ENCODE data around the gene LMCD1. TPM values are rescaled to one million over a fixed set of nuclear protein-coding genes. Genes with fewer than 3 reads are reported as not detected.

LMCD1 gene
- total and polyA plus RNA-seq, 2 of the 4 experiments (the other 2 are of a cell fraction), result 50.0 to 53.8 TPM

- Histone ChIP-seq H3K9ac (ENCODE audit: low read depth, low read length) (no peak overlapping the region), H3K18ac (ENCODE audit: low read depth, low read length) (peak overlapping the region; percentile 83), H3K4me2 (ENCODE audit: low read depth, low read length) (no peak overlapping the region), H2AK5ac (ENCODE audit: low read depth, low read length) (0 out of 2 replicates have a peak overlapping the region, but pooled peaks have one; percentile 93), H3K4me3 (ENCODE audit: insufficient read depth, low read depth, low read length) (no peak overlapping the region), H3K56ac (ENCODE audit: extremely low read depth, insufficient read depth, low read length) (peak overlapping the region; percentile 27; the same call in 1 of the 2 replicates), H4K5ac (ENCODE audit: low read depth, low read length) (peak overlapping the region; percentile 83), H2AFZ (replicated peaks; ENCODE audit: low read length, poor library complexity) (peak overlapping the region; percentile 83), H3K14ac (replicated peaks; ENCODE audit: low read depth, low read length) (peak overlapping the region; percentile 51), H3K4me1 (ENCODE audit: control insufficient read depth, insufficient read depth, low read length) (peaks cover 32% of the 10 kb centered on the region), H3K36me3 (ENCODE audit: control insufficient read depth, insufficient read depth, low read length) (no peaks in the 10 kb centered on the region), H4K91ac (ENCODE audit: insufficient read depth, low read depth, low read length) (peak overlapping the region; percentile 85), H4K8ac (ENCODE audit: low read depth in 2 of 2, low read length in 2 of 2) (peak overlapping the region; percentile 64 to 86), H2BK20ac (ENCODE audit: low read depth, low read length) (peak overlapping the region; percentile 92), H3K27me3 (ENCODE audit: control insufficient read depth, insufficient read depth, low read length) (no peaks in the 10 kb centered on the region; the same call in 1 of the 2 replicates), H3K4ac (ENCODE audit: low read depth, low read length) (peak overlapping the region; percentile 86), H4K20me1 (ENCODE audit: insufficient read depth, low read length) (no peaks in the 10 kb centered on the region), H3K9me3 (ENCODE audit: control insufficient read depth, insufficient read depth, low read length) (0 out of 2 replicates have a peak, but pooled peaks cover 2% of the 10 kb centered on the region), H2BK120ac (ENCODE audit: low read depth, low read length) (peak overlapping the region; percentile 99), H3K9me1 (ENCODE audit: insufficient read depth, low read length) (peaks cover 20% of the 10 kb centered on the region), H2AK9ac (replicated peaks; ENCODE audit: low read depth, low read length, poor library complexity) (no peak overlapping the region), H3K79me1 (ENCODE audit: low read depth in 1 of 2, low read length in 2 of 2) (no peaks in the 10 kb centered on the region), H3K23ac (ENCODE audit: low read depth, low read length) (peak overlapping the region; percentile 13; the same call in 1 of the 2 replicates), H3K27ac (ENCODE audit: insufficient read depth, low read length) (peak overlapping the region; percentile 63; the same call in 1 of the 2 replicates), H2BK5ac (ENCODE audit: low read depth, low read length, poor library complexity, severe bottlenecking) (peak overlapping the region; percentile 78), H2BK15ac (ENCODE audit: low read depth, low read length) (peak overlapping the region; percentile 94; the same call in 2 of the 3 replicates)
- ATAC-seq (ENCODE audit: low read depth) (peak; percentile 46), DNase-seq (peak; percentile 96)
- dilution Hi-C loops (cut with HindIII; ENCODE audit: low sequenced_read_pairs, unreplicated experiment) (no loop called here), in situ Hi-C loops (cut with MboI; ENCODE audit: low sequenced_read_pairs) (loop anchor here (5.0 kb wide), 1 partner anchor 180 kb away; no protein-coding TSS in a partner anchor), intact Hi-C loops (cut with micrococcal nuclease) (loop anchor here (1.0 to 5.0 kb wide), 3 partner anchors 45 to 300 kb away; no protein-coding TSS in a partner anchor)
- CTCF ChIA-PET, result interaction anchor here (0.6 to 1.5 kb wide), 9 partner anchors 10 to 616 kb away, joined by 3 to 7 read pairs (median 3); no protein-coding TSS in a partner anchor
- WGBS, 2 experiments (ENCODE audit: extremely low coverage in 2 of 2, insufficient read length in 1 of 2), result 19% methylated on average over 3 of the region's 4 CpGs; no CpG with 5 or more reads in 1 of the 2 experiments
- POLR2A ChIA-PET (ENCODE audit: unreplicated experiment), result no interaction called here
- BruUV-seq (replicated peaks), result no TSS peak
- peak; percentile 63 for TF ChIP-seq MAFK (IDR thresholded peaks at IDR 0.05; ENCODE audit: low read depth, low read length)
- TF ChIP-seq RAD21 (IDR thresholded peaks at IDR 0.05; ENCODE audit: low read length), result 0 out of 2 replicates have a peak, but pooled peaks have one; percentile 18
- TF ChIP-seq RCOR1 (IDR thresholded peaks at IDR 0.05; ENCODE audit: insufficient replicate concordance, low read length), result peak; percentile 37
- no peak; the same call in 1 of the 2 replicates for TF ChIP-seq NFE2L2 (IDR thresholded peaks at IDR 0.05; ENCODE audit: low read depth, low read length)
- peak; percentile 92 for TF ChIP-seq FOS (IDR thresholded peaks at IDR 0.05; ENCODE audit: low read depth, low read length)
- 0 out of 2 replicates have a peak, but pooled peaks have one; percentile 15 for TF ChIP-seq CTCF (conservative IDR thresholded peaks at IDR 0.05; ENCODE audit: low read depth, low read length)
- TF ChIP-seq MAZ (IDR thresholded peaks at IDR 0.05; ENCODE audit: borderline replicate concordance, low read depth, low read length), result peak; percentile 53; the same call in 1 of the 2 replicates
- peak; percentile 16; the same call in 1 of the 2 replicates for TF ChIP-seq SMC3 (IDR thresholded peaks at IDR 0.05; ENCODE audit: low read depth, low read length)
- TF ChIP-seq CHD1 (IDR thresholded peaks at IDR 0.05; ENCODE audit: low read depth, low read length), result no peak
- TF ChIP-seq MXI1 (IDR thresholded peaks at IDR 0.05; ENCODE audit: borderline replicate concordance, low read depth, low read length), result no peak
- TF ChIP-seq CEBPB (IDR thresholded peaks at IDR 0.05; ENCODE audit: low read depth, low read length), result peak; percentile 97
- no peak for TF ChIP-seq POLR2A (IDR thresholded peaks at IDR 0.05; ENCODE audit: low read depth, low read length)
- TF ChIP-seq USF2 (IDR thresholded peaks at IDR 0.05; ENCODE audit: low read depth, low read length), result no peak
- no peak for TF ChIP-seq RFX5 (IDR thresholded peaks at IDR 0.05; ENCODE audit: low read depth, low read length)
- TF ChIP-seq, protein P1, sequence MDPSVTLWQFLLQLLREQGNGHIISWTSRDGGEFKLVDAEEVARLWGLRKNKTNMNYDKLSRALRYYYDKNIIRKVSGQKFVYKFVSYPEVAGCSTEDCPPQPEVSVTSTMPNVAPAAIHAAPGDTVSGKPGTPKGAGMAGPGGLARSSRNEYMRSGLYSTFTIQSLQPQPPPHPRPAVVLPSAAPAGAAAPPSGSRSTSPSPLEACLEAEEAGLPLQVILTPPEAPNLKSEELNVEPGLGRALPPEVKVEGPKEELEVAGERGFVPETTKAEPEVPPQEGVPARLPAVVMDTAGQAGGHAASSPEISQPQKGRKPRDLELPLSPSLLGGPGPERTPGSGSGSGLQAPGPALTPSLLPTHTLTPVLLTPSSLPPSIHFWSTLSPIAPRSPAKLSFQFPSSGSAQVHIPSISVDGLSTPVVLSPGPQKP (IDR thresholded peaks at IDR 0.05; ENCODE audit: borderline replicate concordance, low read depth, low read length), result no peak
These were observed 120.2 kb downstream of the LMCD1 start for GRCh38 chr3:8621872-8622271.

Data from IMR-90 (cell line).